NCI-H1694 treated with DMSO at 0.1 percent for 48 hours (cell line): ENCODE results near the gene DGAT2.

ENCODE experiments used
- DNase-seq: peaks from one replicate; lab custom pipeline; 2025; lab: John Stamatoyannopoulos, UW

The DGAT2 gene

GRCh38 chr11:75802021-75802912 lies 33.7 kb downstream of the DGAT2 start:
- DNase-seq = no peak

GRCh38 chr11:75802913-75803820 lies 34.6 kb downstream of the DGAT2 start:
- peak; percentile 18 for DNase-seq

GRCh38 chr11:75809111-75809510 lies 40.5 kb downstream of the DGAT2 start:
- no peak for DNase-seq

- no peak for DNase-seq
These were observed 41.4 kb downstream of the DGAT2 start for GRCh38 chr11:75809991-75810390.

GRCh38 chr11:75810637-75811390 lies 42.2 kb downstream of the DGAT2 start:
- DNase-seq = no peak

GRCh38 chr11:75811485-75811884 lies 42.9 kb downstream of the DGAT2 start:
- no peak for DNase-seq

- DNase-seq = no peak
These were observed 44.0 kb downstream of the DGAT2 start for GRCh38 chr11:75812542-75813040.

GRCh38 chr11:75813124-75813523 lies 44.5 kb downstream of the DGAT2 start:
- no peak for DNase-seq

- DNase-seq = no peak
These were observed 45.1 kb downstream of the DGAT2 start for GRCh38 chr11:75813622-75814039.

- DNase-seq = no peak
These were observed 45.7 kb downstream of the DGAT2 start for GRCh38 chr11:75814363-75814676.

GRCh38 chr11:75814677-75815344 lies 46.2 kb downstream of the DGAT2 start, which contains the start of gene UVRAG:
Gene UVRAG (plus strand): TSS chr11:75815210. CDS start chr11:75815408, 198 bp downstream.
- peak; percentile 97 for DNase-seq

GRCh38 chr11:75815345-75816168 lies 47.0 kb downstream of the DGAT2 start:
- DNase-seq = no peak

GRCh38 chr11:75816561-75817239 lies 48.1 kb downstream of the DGAT2 start:
- DNase-seq = no peak

- no peak for DNase-seq
These were observed 52.1 kb downstream of the DGAT2 start for GRCh38 chr11:75820645-75821044.

- DNase-seq = no peak
These were observed 52.6 kb downstream of the DGAT2 start for GRCh38 chr11:75821202-75821601.

GRCh38 chr11:75822541-75822940 lies 54.0 kb downstream of the DGAT2 start:
- DNase-seq = no peak

- DNase-seq = no peak
These were observed 54.8 kb downstream of the DGAT2 start for GRCh38 chr11:75823415-75823814.

GRCh38 chr11:75823946-75824345 lies 55.4 kb downstream of the DGAT2 start:
- no peak for DNase-seq

- DNase-seq = no peak
These were observed 58.1 kb downstream of the DGAT2 start for GRCh38 chr11:75826461-75827230.
